Lung microvascular endothelial cell (primary cell): ENCODE measurements around the gene TASP1. TPM values are rescaled to one million over a fixed set of nuclear protein-coding genes. Genes with fewer than 3 reads are reported as not detected.
"Not testable (repeated sequence)": the region's sequence is repeated elsewhere in the genome, so short reads cannot be mapped to it uniquely, and the experiment has no call there.

Source experiments
- DNase-seq, 2 donors: peaks; one replicate each; pipeline versions ENCODE4 v3.0.0 to v3.0.0-alpha.2; 2010; ENCODE audit warnings: low read depth in 2 of 2
- total RNA-seq: library from RNA; depleted of rRNA; stranded (reverse); fragments of >200 nt; gene quantifications from 2 replicates; pipeline ENCODE4 v1.2.1, GENCODE V29; 2014

Gene TASP1
- total RNA-seq = 5.0 and 6.5 TPM in 2 replicates

DNA sequence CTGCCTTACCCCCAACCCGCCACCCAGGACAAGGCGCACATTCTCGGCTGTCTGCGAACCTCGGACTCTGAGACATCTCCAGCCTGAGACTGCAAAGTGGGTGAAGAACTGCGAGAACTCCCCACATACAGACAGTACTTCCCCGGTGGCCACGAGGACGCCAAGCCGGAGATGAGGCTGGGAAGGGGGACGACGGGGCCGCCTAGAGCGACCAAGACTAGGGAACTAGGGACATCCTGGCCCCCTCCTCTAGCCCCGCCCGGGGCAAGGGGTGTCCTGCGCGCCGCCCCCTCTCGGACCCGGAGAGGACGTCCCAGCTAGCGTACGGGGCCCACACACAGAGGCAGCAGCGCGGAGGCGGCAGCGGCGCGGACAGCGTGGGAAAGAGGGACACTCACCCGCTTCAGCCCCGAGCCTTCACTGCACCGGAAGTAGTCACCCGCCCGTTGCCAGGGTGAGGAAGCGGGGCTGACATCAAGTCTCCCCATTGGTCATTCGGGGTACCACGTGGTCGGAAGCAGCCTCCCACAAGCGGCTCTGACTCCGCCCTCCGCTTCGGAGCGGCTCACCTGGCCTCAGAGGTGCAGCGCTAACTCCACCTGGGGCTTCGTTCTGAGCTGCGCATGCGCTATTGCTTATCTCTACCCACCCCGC, at the start of gene TASP1:
Gene TASP1 (minus strand): TSS at position 437 of the 654 bp plus-strand sequence. CDS start 8,854 bp downstream, outside the sequence.
- DNase-seq = peak; percentile 96

- DNase-seq = no peak
Measured at GRCh38 chr20:13687815-13688214, 49.1 kb upstream of the TASP1 start.

GRCh38 chr20:13685623-13686022, 46.9 kb upstream of the TASP1 start:
- no peak for DNase-seq

- DNase-seq = no peak
Measured at GRCh38 chr20:13684566-13685222, 46.0 kb upstream of the TASP1 start.

GRCh38 chr20:13683833-13684232, 45.1 kb upstream of the TASP1 start:
- no peak for DNase-seq

- no peak for DNase-seq
Measured at GRCh38 chr20:13681248-13682125, 42.8 kb upstream of the TASP1 start.

GRCh38 chr20:13678944-13679343, 40.2 kb upstream of the TASP1 start:
- DNase-seq = peak in 1 of 2 donors; percentile 3

DNA sequence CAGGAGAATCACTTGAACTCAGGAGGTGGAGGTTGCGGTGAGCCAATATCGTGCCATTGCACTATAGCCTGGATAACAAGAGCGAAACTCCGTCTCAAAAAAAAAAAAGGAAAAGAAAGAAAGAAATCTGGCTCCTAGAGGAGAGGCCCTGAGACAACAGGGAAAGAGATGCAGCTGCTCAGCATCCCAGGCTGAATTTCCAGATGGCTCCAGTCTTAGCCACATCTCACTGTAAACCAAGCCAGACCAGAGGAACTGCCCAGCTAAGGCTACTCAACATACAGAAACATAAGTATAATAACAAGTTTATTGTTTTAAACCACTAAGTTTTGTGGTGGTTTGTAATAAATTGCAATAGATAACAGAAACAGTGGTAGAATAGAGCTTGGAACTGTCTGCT, 38.5 kb upstream of the TASP1 start:
- no peak for DNase-seq

- no peak for DNase-seq
Measured at GRCh38 chr20:13676682-13677081, 38.0 kb upstream of the TASP1 start.

- DNase-seq = no peak
Measured at GRCh38 chr20:13672690-13673089, 34.0 kb upstream of the TASP1 start.

GRCh38 chr20:13671916-13672378, 33.2 kb upstream of the TASP1 start:
- peak; percentile 4 to 5 for DNase-seq

DNA sequence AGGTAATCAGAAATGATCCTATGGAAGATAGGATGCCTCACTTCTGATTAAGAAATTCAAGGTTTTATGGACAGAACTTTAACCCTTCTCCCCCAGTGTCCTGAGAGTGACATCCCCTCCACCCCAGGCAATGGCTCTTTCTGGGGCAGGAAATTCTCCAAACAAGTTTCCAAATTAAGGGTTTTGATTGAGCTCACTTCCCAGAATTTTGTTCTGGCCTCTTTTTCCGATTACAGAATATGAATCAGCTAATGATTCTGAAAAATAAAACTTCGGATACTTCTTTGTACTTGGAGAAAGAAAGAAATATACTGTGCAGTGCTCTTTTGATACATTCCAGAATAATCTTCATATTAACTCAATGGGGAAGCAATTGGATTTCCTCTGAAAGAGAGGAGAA, 32.8 kb upstream of the TASP1 start:
- DNase-seq = no peak

DNA sequence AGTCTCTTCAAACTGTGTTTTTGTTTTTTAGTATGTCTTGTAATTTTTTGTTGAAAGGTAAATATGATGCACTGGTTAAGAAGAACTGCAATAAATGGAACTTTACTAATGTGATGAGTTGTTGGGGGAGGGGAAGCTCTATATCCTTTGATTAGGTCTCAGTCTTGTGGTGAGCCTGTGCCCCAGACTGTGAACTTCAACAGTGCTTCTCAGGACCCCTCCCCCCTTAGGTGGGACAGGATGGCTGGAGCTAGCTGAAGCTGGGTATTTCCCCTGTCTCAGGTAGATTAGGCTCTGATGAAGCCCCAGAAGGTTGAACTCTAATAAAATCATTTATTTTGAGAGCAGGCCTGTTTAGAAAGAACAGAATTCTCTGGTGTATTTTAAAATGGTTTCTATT, 31.4 kb upstream of the TASP1 start:
- no peak for DNase-seq

GRCh38 chr20:13665709-13666395, 27.1 kb upstream of the TASP1 start:
- DNase-seq = no peak

- DNase-seq = no peak
Measured at GRCh38 chr20:13661070-13661685, 22.4 kb upstream of the TASP1 start.

DNA sequence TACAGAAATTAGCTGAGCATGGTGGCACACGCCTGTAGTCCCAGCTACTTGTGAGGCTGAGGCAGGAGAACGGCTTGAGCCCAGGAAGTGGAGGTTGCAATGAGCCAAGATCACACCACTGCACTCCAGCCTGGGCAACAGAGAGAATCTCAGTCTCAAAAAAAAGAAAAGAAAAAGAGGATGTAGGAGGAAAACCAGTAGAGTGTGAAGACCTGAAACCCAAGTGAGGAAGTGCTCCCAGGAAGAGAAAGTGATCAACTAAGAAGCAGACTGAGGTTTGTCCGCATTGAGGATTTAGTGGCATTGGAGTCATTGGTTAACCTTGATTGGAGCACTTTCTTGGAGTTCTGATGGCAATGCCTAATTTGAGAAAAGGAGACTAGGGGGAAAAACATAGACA, 20.6 kb upstream of the TASP1 start:
- DNase-seq = no peak

- not testable (repeated sequence) for DNase-seq
Measured at GRCh38 chr20:13658060-13658459, 19.3 kb upstream of the TASP1 start.

GRCh38 chr20:13656721-13657368, 18.1 kb upstream of the TASP1 start:
- no peak for DNase-seq

DNA sequence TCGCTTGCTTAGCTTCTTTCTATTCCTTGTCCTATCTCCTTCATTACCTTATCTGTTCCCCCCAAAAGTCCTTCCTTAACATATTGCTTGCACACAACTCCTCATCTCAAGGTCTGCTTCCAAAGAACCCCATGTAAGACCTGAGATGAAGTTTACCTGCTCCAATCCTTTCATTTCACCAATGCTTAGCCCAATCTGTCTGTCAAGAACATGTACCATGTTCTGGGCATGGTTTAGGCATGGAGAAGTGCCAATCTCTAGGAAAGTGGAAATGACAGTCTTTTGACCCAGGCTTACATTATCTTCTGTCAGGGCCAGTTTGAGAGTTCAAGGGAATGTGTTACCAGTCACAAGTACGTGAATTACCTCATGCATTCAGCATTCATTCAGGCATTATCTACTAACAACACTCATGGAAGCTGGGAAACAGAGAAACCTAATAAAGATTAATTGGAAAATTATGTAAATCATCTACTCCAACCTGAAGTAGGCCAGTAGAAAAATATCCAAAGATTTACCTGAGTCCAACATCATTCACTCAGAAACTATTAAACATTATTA, 15.8 kb upstream of the TASP1 start:
- no peak for DNase-seq

- DNase-seq = no peak
Measured at GRCh38 chr20:13650474-13650873, 11.7 kb upstream of the TASP1 start.
